Endothelial cell of hepatic sinusoid (primary cell): ENCODE data around the gene CEP131.

Experiments
- in situ Hi-C: cut with HindIII; loops from 2 replicates; pipeline ENCODE4 v1.10.0; 2017; ENCODE audit warnings: low sequenced_read_pairs

The CEP131 gene

GRCh38 chr17:81222906-81223761 lies at the start of gene CEP131:
Gene CEP131, minus strand, starts transcription at chr17:81222965. Its CDS starts 2,909 bp downstream, at chr17:81220056.
- in situ Hi-C loops: no loop called here

- in situ Hi-C loops: no loop called here
These were observed 48.5 kb upstream of the CEP131 start for GRCh38 chr17:81271226-81271625.

GRCh38 chr17:81270279-81270678 lies 47.5 kb upstream of the CEP131 start:
- in situ Hi-C loops: no loop called here

- in situ Hi-C loops: no loop called here
These were observed 44.8 kb upstream of the CEP131 start for GRCh38 chr17:81267390-81268067.

GRCh38 chr17:81265576-81265975 lies 42.8 kb upstream of the CEP131 start:
- in situ Hi-C loops: no loop called here

GRCh38 chr17:81264640-81265039 lies 41.9 kb upstream of the CEP131 start:
- in situ Hi-C loops: no loop called here

GRCh38 chr17:81263371-81264181 lies 40.8 kb upstream of the CEP131 start:
- in situ Hi-C loops: no loop called here

- in situ Hi-C loops: no loop called here
These were observed 39.0 kb upstream of the CEP131 start for GRCh38 chr17:81261582-81262336.

GRCh38 chr17:81261096-81261495 lies 38.3 kb upstream of the CEP131 start:
- in situ Hi-C loops: no loop called here

GRCh38 chr17:81260641-81261040 lies 37.9 kb upstream of the CEP131 start:
- in situ Hi-C loops: no loop called here

GRCh38 chr17:81260171-81260570 lies 37.4 kb upstream of the CEP131 start:
- in situ Hi-C loops: no loop called here

GRCh38 chr17:81259058-81259605 lies 36.4 kb upstream of the CEP131 start:
- in situ Hi-C loops: no loop called here

- in situ Hi-C loops: no loop called here
These were observed 35.5 kb upstream of the CEP131 start for GRCh38 chr17:81258292-81258691.

- in situ Hi-C loops: no loop called here
These were observed 34.8 kb upstream of the CEP131 start for GRCh38 chr17:81257533-81257932.

GRCh38 chr17:81256616-81257015 lies 33.9 kb upstream of the CEP131 start:
- in situ Hi-C loops: no loop called here

- in situ Hi-C loops: no loop called here
These were observed 32.4 kb upstream of the CEP131 start for GRCh38 chr17:81254955-81255717.

- in situ Hi-C loops: no loop called here
These were observed 30.8 kb upstream of the CEP131 start for GRCh38 chr17:81253358-81254131.

- in situ Hi-C loops: no loop called here
These were observed 30.2 kb upstream of the CEP131 start for GRCh38 chr17:81252987-81253329.
